ENCODE results near the gene SLC46A2. TPM values are rescaled to one million over a fixed set of nuclear protein-coding genes. Genes with fewer than 3 reads are reported as not detected.

SLC46A2 gene
- total and polyA plus RNA-seq, 2 of the 8 experiments (the other 6 are each of a cell fraction or from before 2014, with no cell fraction given): 0.03 TPM; not detected in 1

GRCh38 chr9:112863214-112863613 lies 27.5 kb downstream of the SLC46A2 start:
- H3K79me2 ChIP-seq (ENCODE audit: control insufficient read depth in 1 of 2, insufficient read depth in 2 of 2, low read length in 2 of 2): no peaks in the 10 kb centered on the region
- H2AK5ac ChIP-seq (ENCODE audit: low read depth, low read length): no peak overlapping the region
- WGBS, 2 experiments (ENCODE audit: extremely low coverage in 1 of 2, insufficient coverage in 1 of 2, insufficient read length in 1 of 2, insufficient replicate concordance in 2 of 2, low coverage in 1 of 2, low lambda C conversion rate in 2 of 2, missing lambda C conversion rate in 1 of 2): 44% methylated on average over 4 of the region's 4 CpGs; no CpG with 5 or more reads in 1 of the 2 experiments
- H4K20me1 ChIP-seq (replicated peaks in 1 of 2; ENCODE audit: control insufficient read depth in 1 of 2, insufficient read depth in 2 of 2, low read length in 2 of 2): no peaks in the 10 kb centered on the region
- no peak overlapping the region for H3K4me3 ChIP-seq (ENCODE audit: extremely low read depth in 1 of 4, insufficient read depth in 2 of 4, low read depth in 3 of 4, low read length in 4 of 4)
- FAIRE-seq: no peak
- H4K5ac ChIP-seq (ENCODE audit: insufficient read length, low read depth, low read length): no peak overlapping the region
- no peak overlapping the region for H2BK15ac ChIP-seq (ENCODE audit: low read length)
- no peak overlapping the region; a peak in 1 of 7 replicates for H3K9ac ChIP-seq (replicated peaks in 1 of 4; ENCODE audit: extremely low read depth in 1 of 4, low read depth in 3 of 4, low read length in 3 of 4)
- POLR2A ChIA-PET (ENCODE audit: partially characterized antibody): no interaction called here
- H3K9me3 ChIP-seq (ENCODE audit: insufficient read depth in 2 of 2, low read depth in 1 of 2, low read length in 1 of 2): no peaks in the 10 kb centered on the region
- H2BK20ac ChIP-seq (ENCODE audit: low read length): no peak overlapping the region
- H4K8ac ChIP-seq (ENCODE audit: extremely low read depth, insufficient read depth, low read length): no peak overlapping the region
- no peak overlapping the region for H3K4me2 ChIP-seq (ENCODE audit: insufficient read depth in 1 of 2, low read depth in 2 of 2, low read length in 2 of 2)
- peaks cover 2% of the 10 kb centered on the region; the same call in 1 of the 2 replicates for H3K79me1 ChIP-seq (ENCODE audit: low read depth, low read length)
- H2AFZ ChIP-seq (ENCODE audit: low read length): no peak overlapping the region
- H3K18ac ChIP-seq (ENCODE audit: extremely low read depth, low read length): no peak overlapping the region
- no peak overlapping the region for H2BK12ac ChIP-seq (ENCODE audit: low read depth, low read length)
- H3K23me2 ChIP-seq (ENCODE audit: low read depth, low read length): peaks cover 8% of the 10 kb centered on the region; the same call in 1 of the 2 replicates
- H4K91ac ChIP-seq (replicated peaks; ENCODE audit: insufficient read length, low read length): no peak overlapping the region
- no peak for DNase-seq (ENCODE audit: low read depth in 1 of 2, low spot score in 2 of 2)
- no peak overlapping the region for H3K27ac ChIP-seq (ENCODE audit: low read depth, low read length)
- H3K56ac ChIP-seq (replicated peaks; ENCODE audit: insufficient read length, low read depth, low read length): no peak overlapping the region
- no peak overlapping the region for H2BK120ac ChIP-seq (replicated peaks; ENCODE audit: low read depth, low read length)
- no peak overlapping the region for H3K23ac ChIP-seq (ENCODE audit: insufficient read length)
- H3K4ac ChIP-seq (replicated peaks; ENCODE audit: insufficient read length, low read depth, low read length): no peak overlapping the region
- no peaks in the 10 kb centered on the region for H3K4me1 ChIP-seq (replicated peaks in 1 of 4; ENCODE audit: control insufficient read depth in 3 of 4, insufficient read depth in 4 of 4, low read length in 3 of 4)
- no peak overlapping the region for H3K14ac ChIP-seq (ENCODE audit: insufficient read length)
- H3K27me3 ChIP-seq (replicated peaks in 1 of 4; ENCODE audit: control insufficient read depth in 3 of 4, extremely low read depth in 1 of 4, insufficient read depth in 3 of 4, low read length in 3 of 4): no peaks in the 10 kb centered on the region
- no peak overlapping the region for H2BK5ac ChIP-seq (ENCODE audit: low read depth, low read length)
- CTCF ChIA-PET (ENCODE audit: partially characterized antibody): interaction anchor here (0.8 to 2.4 kb wide), 6 partner anchors 8 to 55 kb away, joined by 3 to 12 read pairs (median 4); no protein-coding TSS in a partner anchor
- H3K36me3 ChIP-seq (ENCODE audit: control insufficient read depth in 2 of 4, insufficient read depth in 4 of 4, low read length in 3 of 4): 0 out of 8 replicates have a peak, but pooled peaks cover 0 to 2% (median 0%) of the 10 kb centered on the region in 4 experiments
- TF ChIP-seq EGR1 (IDR thresholded peaks at IDR 0.05; ENCODE audit: borderline replicate concordance, low read depth, low read length): no peak
- TF ChIP-seq RAD21 (IDR thresholded peaks at IDR 0.05 in 1 of 2, conservative IDR thresholded peaks at IDR 0.05 in 1 of 2; ENCODE audit: low read depth in 2 of 2, low read length in 2 of 2): no peak
- no peak for TF ChIP-seq EZH2 (IDR thresholded peaks at IDR 0.05; ENCODE audit: low read depth, low read length, severe bottlenecking)
- TF ChIP-seq GTF2F1 (IDR thresholded peaks at IDR 0.05; ENCODE audit: borderline replicate concordance, low read depth, low read length): no peak
- TF ChIP-seq TEAD4 (IDR thresholded peaks at IDR 0.05; ENCODE audit: low read depth, low read length): no peak
- TF ChIP-seq CHD1 (IDR thresholded peaks at IDR 0.05; ENCODE audit: low read depth, low read length): no peak
- TF ChIP-seq BACH1 (IDR thresholded peaks at IDR 0.05; ENCODE audit: low read length): no peak
- no peak for TF ChIP-seq KDM1A (IDR thresholded peaks at IDR 0.05; ENCODE audit: borderline replicate concordance, low read length)
- no peak for TF ChIP-seq BCL11A (IDR thresholded peaks at IDR 0.05; ENCODE audit: low read depth in 2 of 2, low read length in 2 of 2)
- TF ChIP-seq CTBP2 (IDR thresholded peaks at IDR 0.05; ENCODE audit: borderline replicate concordance, insufficient read depth, insufficient read length, low read length): no peak
- no peak for TF ChIP-seq ASH2L (IDR thresholded peaks at IDR 0.05; ENCODE audit: low read length)
